Activated T-helper 9 cell treated with anti-CD3 and anti-CD28 coated beads, Interleukin-2, amount 50 U/mL, for 16 hours (primary cell): ENCODE data around the gene CLIP2.
"Not testable (repeated sequence)": the region's sequence is repeated elsewhere in the genome, so short reads cannot be mapped to it uniquely, and the experiment has no call there.

Experiments
- DNase-seq: peaks from one replicate; pipeline ENCODE4 v3.0.0-alpha.2; 2020; ENCODE audit warnings: low read depth

The CLIP2 gene

DNA sequence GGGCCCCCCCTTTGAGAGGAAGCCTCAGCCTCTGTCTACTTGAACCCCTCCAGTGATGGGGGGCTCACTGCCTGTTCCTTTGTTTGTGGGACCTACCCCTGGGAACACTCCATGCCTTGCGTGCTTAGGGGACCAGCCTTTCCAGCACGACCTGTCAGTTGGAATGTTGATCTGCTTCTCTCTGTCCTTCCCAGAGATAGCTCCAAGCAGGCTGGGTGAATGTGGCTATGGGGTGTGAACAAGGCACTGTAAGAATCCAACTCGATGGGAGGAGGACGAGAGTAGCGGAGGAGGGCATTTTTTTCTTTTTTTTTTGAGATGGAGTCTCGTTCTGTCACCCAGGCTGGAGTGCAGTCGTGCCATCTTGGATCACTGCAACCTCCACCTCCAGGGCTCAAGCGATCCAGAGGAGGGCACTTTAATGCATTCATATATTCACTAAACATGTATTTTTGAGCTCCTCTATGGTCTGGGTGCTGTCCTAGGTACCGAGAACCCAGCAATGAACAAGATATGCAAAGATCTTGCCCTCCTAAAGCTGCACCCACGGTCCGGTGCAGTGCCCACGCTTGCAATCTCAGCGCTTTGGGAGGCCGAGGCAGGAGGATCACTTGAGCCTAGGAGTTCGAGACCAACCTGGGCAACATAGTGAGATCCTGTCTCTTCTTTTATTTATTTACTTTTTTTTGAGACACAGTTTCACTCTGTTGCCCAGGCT, 8.5 kb downstream of the CLIP2 start:
- no peak for DNase-seq

DNA sequence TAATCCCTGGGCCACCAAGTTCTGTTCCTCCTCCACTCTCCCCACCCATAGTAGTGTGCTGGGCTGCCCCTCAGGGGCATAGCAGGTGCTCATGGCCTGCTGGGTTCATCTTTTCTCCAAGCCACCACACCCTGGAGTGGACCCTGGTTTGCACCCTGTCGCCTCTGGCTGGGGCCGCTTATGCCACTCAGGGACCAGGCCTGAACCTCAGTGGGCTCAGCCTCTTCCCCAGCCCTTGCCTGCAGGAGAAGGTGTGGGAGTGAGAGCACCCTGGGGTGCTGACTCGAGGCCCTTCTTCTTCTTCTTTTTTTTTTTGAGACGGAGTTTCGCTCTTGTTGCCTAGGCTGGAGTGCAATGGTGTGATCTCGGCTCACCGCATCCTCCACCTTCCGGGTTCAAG, 10.2 kb downstream of the CLIP2 start:
- no peak for DNase-seq

DNA sequence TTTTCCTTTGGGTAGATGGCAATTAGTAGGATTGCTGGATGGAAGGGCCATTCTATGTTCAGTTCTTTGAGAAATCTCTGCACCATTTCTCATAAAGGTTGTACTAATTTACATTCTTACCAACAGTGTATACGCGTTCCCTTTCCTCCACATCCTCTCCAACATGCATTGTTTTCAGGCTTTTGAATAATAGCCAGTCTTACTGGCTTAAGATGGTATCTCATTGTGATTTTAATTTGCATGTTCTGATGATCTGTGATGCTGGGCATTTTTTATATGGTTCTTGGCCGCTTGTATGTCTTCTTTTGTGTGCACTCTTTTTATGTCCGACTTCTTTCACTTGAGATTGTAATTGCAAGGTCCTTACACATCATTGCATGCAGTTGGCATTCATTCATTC, 11.7 kb downstream of the CLIP2 start:
- DNase-seq: no peak

DNA sequence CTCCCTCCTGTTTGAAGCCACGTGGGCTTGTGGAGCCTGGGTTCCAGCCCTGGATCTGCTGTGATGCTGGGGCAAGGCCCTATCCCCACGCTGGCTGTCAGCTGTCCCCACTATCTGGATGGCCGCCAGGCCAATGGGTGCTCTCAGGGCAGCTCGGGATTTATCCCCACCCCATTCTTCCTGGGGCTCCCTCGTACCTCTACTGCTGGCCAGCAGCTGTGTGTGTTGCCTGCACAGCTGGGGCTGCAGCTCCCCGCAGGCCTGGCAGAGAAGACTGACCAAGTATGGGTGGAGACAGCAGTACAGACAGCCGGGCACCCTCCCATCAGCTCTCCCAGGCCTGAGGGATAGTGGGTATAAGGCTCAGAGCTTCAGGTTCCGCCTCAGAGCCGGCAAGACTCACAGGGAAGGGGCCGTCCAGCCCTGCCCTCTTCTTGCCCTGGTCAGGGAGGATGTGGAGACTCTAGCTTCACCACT, 13.6 kb downstream of the CLIP2 start:
- DNase-seq: no peak

DNA sequence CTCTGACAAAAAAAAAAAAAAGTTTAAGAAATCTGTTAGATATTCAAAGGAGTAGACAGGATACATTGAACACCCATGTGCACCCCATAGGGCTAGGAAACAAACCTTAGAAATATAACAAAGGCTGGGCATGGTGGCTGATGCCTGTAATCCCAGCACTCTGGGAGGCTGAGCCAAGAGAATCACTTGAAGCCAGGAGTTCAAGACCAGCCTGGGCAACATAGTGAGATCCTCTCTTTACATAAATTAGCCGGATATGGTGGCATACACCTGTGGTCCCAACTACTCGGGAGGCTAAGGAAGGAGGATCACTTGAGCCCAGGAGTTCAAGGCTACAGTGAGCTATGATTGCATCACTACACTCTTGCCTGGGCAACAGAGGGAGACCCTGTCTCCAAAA, 15.3 kb downstream of the CLIP2 start:
- DNase-seq: no peak

DNA sequence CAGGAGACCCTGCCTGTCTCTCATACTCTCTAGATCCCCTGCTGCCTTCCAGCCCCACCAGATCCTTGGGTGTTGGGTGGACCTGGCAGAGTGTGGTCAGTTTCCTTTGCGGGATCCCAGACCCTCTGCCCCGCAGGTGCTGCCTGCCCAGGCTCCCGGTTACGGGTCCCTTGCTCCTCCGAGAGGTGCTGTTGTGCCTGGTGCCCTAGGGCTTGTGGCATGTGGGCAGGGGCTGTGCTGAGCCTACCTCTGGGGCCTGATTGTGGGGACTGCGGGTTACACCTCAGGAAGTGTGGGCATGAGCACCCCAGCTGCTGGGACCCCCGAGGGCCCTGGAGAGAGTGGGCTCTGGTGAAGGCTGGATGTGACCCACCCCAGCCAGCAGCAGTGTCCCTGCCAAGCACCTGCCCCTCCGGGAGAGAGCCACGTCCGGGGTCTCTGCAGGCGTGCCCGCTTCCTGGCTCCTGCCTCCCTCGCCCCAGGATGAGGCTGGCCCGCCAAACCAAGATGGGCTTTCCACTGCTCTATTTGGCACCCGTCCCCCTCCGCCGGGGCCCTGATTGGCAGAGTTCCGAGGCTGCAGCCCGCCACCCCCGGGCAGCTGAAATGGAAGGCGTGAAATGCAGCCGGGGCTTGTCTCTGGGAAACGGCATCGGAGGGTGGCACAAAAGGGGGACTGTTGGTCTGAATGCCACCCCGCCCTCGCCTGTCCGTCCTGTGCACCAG, 17.0 kb downstream of the CLIP2 start:
- no peak for DNase-seq

DNA sequence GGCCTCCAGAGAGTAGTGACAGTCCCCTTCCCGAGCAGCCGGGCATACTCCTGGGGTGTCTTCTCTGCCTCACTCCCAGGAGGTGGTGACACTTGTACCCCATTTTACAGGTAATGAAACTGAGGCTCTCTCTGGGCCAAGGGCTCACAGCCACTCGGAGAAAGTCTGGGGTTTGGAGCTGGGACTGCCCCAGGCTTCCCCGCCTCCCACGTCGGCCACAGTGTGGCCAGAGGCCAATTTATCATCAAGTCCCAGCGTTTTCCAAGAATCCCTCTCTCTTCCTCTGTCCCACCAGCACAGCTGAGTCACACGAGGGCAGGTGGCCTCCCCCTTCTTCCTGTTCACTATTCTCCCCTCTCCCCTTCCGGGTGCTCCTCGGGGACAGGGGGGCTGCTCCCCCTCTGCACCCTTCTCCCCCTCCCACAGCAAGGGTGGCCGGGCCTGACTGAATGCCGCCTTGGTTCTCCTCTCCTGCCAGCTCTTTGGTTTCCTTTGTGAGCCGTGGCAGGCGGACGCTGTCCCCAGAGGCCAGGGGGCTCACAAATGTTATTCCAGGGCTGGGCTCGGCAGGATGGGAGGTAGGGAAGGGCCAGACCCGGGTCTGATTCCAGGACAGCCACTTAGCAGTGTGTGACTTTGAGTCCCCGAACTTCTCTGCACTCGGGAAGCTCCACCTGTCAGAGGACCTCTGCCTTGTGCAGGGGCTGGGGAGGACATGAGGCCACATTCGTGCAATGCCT, 17.7 kb downstream of the CLIP2 start:
- no peak for DNase-seq

DNA sequence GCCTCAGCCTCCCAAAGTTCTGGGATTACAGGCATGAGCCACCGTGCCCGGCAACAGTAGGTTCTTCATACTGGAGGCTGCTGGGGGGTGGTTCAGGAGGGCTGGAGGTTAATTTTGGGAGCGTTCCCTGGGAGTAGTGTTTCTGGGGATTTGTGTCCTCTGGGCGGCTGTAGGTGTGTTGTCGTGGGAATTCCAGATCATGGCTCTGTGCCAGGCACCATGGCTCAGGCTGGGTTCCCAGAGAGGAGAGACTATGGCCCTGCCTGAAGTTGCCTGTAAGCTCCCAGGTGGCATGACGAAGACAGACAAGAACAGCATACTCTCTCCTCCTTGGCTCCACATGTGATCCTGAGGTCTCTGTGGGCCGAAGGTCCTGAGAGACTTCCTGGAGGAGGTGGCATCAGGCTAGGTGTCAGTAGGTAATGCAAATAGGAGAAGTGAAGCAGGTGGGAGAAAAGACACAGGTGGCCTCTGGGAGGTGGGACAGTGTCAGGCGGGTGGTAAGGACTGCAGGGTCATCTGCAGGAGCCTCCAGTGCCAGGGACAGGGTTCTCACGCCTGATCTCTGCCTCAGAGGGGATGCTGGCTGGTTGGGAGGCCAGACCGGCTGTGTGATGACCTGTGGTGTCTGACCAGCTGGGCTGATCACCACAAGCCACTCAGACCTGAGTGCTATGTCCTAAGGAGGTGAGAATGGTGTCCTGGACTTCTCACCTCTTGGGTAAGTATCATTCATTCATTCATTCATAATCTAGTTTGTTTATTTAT, 18.7 kb downstream of the CLIP2 start:
- no peak for DNase-seq

DNA sequence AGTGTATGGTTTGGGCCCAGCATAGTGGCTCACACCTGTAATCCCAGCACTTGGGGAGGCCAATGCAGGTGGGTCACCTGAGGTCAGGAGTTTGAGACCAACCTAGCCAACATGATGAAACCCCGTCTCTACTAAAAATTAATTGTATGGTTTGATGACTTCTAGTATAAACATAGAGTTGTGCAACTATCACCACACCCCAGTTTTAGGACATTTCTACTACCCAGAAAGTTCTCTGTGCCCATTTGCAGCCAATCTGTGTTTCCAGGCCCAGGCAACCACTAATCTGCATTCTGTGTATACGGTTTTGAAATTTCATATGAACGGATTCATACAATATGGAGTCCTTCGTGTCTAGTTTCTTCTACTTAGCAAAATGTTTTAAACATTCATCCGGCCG, 20.0 kb downstream of the CLIP2 start:
- no peak for DNase-seq

DNA sequence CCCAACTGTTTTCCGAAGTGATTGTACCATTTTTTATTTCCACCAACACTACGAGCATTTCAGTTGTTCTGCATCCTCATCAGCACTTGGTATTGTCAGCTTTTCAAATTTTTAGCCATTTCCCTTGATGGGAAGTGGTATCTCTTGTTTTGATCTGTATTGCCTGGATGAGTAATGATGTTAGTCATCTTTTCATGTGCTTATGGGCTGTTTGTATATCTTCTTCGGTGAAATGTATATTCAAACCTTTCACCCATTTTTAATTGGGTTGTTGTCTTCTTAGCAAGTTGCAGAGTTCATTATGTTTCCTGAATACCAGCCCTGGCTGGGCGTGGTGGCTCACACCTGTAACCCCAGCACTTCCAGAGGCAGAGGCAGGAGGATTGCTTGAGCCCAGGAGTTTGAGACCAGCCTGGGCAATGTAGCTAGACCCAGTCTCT, 22.1 kb downstream of the CLIP2 start:
- DNase-seq: no peak

DNA sequence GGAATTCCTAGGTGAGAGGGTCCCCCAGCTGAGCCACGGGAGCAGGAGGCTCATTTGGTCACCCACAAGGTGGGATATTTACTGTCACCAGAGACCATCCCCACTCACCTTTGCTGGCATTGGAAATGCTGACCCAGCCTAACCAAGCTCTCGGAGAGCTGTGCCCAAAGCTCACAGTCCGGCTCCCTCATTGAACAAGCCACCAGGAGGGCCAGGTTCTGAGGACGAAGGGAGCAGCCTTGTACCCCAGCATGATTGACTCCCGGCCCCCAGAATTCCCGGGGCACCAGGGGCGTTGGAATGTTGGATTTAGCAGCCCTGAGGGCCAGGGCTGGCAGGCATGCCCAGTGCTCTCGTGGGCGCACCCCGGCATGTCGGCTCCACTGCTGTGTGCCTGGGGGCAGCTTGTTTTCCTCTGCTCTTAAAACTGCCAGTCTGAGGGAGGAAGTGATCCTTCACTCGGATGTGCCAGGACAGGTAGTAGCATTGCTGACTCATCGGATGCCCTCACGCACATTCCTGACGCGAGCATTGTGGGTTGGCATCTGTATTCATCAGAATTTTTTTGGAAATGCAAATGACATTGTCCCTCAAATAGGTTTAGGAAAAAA, 23.3 kb downstream of the CLIP2 start:
- DNase-seq: no peak

DNA sequence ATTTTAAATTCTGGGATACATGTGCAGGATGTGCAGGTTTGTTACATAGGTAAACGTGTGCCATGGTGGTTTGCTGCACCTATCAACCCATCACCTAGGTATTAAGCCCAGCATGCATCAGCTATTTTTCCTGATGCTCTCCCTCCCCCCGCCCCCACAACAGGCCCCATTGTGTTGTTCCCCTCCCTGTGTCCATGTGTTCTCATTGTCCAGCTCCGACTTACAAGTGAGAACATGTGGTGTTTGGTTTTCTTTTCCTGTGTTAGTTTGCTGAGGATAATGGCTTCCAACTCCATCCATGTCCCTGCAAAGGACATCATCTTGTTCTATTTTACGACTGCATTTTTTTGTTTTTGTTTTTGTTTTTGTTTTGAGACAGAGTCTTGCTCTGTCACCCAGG, 26.7 kb downstream of the CLIP2 start:
- not testable (repeated sequence) for DNase-seq

DNA sequence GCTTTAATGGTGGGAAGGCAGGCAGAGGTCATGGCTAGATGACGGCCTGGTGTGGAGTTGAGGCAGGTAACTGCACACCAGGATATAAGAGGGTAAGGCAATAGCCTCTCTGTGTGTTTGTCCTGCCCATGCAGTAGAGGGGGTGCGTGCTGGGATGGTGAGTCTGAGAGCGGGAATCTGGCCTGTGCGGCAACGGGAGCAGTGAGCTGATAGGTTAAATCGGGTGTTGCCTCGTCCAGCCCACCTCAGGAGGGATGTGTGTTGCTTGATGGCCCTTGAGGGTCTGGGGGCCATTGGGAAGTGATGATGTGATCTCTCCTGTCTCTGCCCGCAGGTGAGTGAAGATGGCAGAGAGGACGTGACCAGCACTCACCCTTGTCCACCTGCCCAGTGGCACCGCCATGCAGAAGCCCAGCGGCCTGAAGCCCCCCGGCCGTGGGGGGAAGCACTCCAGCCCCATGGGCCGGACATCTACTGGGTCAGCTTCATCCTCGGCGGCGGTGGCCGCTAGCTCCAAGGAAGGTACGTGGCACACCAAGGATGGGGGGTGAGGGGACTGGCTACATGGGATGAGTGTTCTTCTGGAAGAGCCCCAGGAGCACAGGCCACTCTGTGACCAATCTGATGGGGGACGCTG, 28.1 kb downstream of the CLIP2 start:
- no peak for DNase-seq

DNA sequence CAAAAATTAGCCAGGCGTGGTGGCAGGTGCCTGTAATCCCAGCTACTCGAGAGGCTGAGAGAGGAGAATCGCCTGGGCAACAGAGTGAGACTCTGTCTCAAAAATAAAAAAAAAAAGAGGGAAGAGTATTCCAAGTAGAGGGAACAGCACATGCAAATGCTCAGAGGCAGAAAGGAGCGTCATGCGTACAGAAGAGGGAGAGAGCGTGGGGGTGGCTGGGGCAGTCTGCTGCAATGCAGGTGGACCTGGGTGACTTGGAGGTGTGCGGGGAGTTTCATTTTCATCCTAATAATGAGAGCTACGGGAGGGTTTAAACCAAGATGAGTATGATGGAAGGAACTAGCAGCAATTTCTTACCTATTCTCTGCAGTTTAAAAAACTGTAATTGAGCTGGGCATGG, 28.8 kb downstream of the CLIP2 start:
- DNase-seq: no peak

DNA sequence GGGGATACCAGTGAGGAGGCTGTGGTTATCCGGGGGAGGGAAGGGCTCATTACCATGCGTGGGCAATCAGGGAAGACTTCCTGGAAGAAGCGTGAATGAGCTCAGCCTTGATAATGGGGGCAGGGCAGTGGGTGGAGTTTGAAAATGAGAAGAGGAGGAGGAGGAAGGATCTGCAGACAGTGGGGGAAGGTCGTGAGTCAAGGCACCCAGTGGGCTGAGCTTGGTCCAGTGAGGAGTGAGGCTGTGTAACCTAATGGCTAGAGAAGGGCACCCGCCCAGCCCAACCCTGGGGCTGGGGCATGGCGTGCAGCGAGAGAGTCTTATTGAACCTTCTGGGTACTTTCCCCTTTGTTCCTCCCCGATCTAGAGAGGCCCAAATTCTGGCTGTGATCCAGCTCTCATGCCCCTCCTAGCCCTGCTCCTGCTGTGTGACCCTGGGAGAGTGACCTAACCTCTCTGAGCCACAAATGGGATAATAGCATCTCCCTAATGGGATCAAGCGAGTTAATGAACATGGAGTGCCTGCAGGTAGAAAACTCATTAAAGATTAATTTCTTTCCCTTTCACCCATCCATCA, 31.5 kb downstream of the CLIP2 start:
- no peak for DNase-seq

DNA sequence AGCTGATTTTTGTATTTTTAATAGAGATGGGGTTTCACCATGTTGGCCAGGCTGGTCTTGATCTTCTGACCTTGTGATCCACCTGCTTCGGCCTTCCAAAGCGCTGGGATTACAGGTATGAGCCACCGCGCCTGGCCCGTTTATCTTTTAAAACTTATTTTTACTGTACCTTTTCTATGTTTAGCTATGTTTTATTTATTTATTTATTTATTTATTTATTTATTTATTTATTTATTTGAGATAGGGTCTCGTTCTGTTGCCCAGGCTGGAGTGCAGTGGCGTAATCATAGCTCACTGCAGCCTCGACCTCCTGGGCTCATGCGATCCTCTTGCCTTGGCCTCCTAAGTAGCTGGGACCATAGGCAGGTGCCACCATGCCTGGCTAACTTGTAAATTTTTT, 33.7 kb downstream of the CLIP2 start:
- not testable (repeated sequence) for DNase-seq

DNA sequence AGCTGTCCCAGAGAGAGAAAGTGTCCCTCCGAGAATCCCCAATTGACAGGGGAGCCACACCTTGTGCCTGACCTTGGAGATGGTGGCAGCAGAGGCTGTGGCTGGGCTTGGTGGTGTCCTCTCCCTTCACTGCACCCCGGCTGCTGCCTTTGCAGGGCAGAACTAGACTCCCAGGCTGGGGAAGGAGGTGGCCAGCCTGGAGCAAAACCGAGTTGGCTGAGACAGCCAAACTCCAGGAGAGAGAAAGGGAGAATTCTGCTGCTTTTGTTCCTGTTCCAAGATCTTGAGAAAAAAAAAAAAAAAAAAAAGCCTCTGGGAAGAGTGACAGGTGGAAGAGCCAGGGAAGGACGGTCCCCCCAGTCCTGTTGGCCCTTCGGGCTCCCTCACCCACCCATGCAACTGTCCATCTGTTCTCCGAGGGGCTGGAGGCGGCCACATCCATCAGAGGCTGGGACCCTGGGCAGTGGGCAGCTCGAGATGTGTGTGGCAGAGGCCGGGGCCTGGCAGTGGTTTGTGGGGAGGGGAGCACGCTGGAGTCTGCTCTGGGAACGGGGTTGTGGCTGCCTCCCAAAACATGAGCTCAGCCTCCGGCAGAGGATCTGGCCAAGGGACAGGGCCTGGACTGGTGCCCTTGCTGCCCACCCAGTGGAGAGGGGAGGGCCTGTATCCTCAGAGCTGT, 35.5 kb downstream of the CLIP2 start:
- DNase-seq: no peak

DNA sequence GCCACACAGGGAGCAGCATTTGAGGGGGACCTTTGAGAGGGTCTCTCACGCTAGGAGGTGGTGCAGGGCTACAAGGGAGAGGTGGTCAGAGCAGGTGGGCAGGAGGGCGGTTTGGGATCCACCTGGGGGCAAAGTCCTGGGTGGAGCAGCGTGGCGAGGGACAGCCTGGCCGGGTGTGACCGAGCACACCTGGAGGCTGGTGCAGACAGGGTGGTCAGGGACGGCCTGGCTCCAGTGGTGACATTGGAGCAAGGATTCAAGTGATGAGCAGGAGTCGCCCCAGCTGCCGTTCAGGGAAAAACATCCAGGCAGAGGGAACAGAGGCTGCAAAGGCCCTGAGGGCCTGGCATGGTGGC, 36.0 kb downstream of the CLIP2 start:
- DNase-seq: no peak

DNA sequence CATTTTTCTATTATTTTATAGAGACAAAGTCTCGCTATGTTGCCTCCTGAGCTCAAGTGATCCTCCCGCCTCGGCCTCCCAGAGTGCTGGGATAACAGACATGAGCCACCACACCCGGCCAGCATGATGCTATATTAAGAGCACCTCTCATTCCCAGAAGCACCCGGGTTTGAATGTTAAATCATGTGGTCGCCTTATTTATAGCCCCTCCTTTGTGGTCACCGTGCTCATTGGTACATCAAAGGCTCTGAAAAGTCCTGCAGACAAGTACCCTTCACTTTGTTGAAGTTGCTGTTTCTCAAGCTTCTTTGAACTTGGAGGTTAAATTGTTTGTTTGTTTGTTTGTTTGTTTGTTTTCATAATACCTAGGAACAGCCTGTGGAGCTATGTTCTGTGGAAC, 40.0 kb downstream of the CLIP2 start:
- DNase-seq: no peak

DNA sequence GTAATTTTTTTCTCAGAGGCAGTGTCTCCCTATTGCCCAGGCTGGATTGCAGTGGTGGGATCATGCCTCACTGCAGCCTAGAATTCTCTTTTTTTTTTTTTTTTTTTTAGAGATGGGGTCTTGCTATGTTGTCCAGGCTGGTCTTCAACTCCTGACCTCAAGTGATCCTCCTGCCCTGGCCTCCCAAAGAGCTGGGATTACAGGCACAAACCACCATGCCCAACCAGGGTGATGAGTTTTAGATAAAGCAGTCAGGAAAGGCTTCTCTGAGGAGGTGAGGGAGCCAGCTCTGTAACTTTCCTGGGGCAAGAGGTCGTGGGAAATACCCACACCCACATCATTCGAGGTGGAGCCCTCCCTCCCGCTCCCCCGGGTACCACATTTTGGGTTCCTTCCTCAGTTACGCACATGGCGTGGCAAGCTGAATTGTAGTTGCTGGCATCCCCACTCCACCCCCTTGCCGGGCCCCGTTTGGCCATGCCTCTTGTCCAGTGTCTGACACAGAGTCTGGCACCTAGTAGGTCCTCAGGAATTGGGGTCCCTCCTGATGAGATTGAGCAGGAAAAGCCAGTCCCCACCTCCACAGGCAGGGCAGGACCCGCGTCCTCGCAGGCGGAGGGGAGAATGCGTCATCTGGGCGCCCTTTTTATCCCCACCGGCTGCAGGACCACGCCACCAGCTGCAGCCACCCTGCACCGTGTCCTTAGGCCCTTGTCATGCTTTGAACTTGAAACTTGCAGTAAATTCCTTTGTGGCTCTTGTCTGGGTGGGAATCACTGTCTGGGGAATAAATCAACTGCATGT, 43.4 kb downstream of the CLIP2 start:
- no peak for DNase-seq
